HCT116 (cell line): ENCODE data around the gene ZEB1. TPM values are rescaled to one million over a fixed set of nuclear protein-coding genes. Genes with fewer than 3 reads are reported as not detected.

ENCODE experiments used
- ATAC-seq: fragments of 200-7000 bp; cut with Tn5 transposase; 2 replicates; pipeline ENCODE4 v1.9.1; 2020; ENCODE audit warnings: mild to moderate bottlenecking, moderate library complexity
- BruUV-seq: library from RNA; stranded (reverse); fragments of 400-500 nt; replicated peaks from 2 replicates; lab custom pipeline; 2021; lab: Mats Ljungman, UMichigan
- CTCF ChIA-PET: fragments of 300-600 bp; sonication (Branson Sonifier 250); formaldehyde crosslinking; loops from one replicate; lab custom pipeline; 2021; ENCODE audit warnings: antibody characterized with exemption; lab: Charles Lee
- POLR2A ChIA-PET: fragments of 300-600, 350-600 bp; sonication (Branson Sonifier 250); formaldehyde crosslinking; loops from one replicate; lab custom pipeline; 2021; ENCODE audit warnings: antibody characterized with exemption; lab: Charles Lee
- RAD21 ChIA-PET, 2 experiments: fragments of 300-600 bp; sonication (Branson Sonifier 250); formaldehyde crosslinking; loops; one replicate each; lab custom pipeline; 2023; ENCODE audit warnings: low total read pairs in 2 of 2; ENCODE audit not compliant: uncharacterized antibody in 2 of 2, unreplicated experiment in 2 of 2, low non-redundant PET in 1 of 2; lab: Charles Lee
- DNase-seq: peaks from one replicate; pipeline ENCODE4 v3.0.0-alpha.2; 2010; ENCODE audit warnings: low read depth, low spot score
- H2AFZ ChIP-seq: fragments of 200-600 bp; shearing (Covaris generic), sonication (generic); 2 replicates; pipeline ENCODE4 v1.6.1; 2017; ENCODE audit warnings: low read depth, mixed run types, mixed read lengths, antibody characterized with exemption, low read length; ENCODE audit not compliant: poor library complexity, severe bottlenecking
- H3K27ac ChIP-seq: 2 replicates; pipeline ENCODE4 v1.5.1; 2012; ENCODE audit warnings: low read depth, low read length
- H3K27me3 ChIP-seq: fragments of 200-600 bp; sonication (generic); 2 replicates; pipeline ENCODE4 v1.6.1; 2016; ENCODE audit warnings: mixed run types, low read length, mixed read lengths; ENCODE audit not compliant: insufficient read depth
- H3K36me3 ChIP-seq, 2 experiments: fragments of 200-500 bp in 1 of 2; fragments of 200-600 bp in 1 of 2; sonication (Bioruptor generic) in 1 of 2; sonication (generic) in 1 of 2; 2 replicates each; pipeline versions ENCODE4 v1.5.1 to v1.6.1; 2014 to 2016; ENCODE audit warnings: low read length in 2 of 2, inconsistent platforms in 1 of 2, mixed read lengths in 1 of 2, mixed run types in 1 of 2; ENCODE audit not compliant: insufficient read depth in 2 of 2, control insufficient read depth in 1 of 2
- H3K4me1 ChIP-seq, 2 experiments: fragments of 200-600 bp in 1 of 2; sonication (generic) in 1 of 2; 2 replicates each; pipeline versions ENCODE4 v1.5.1 to v1.6.1; 2012 to 2017; ENCODE audit warnings: low read length in 2 of 2, inconsistent platforms in 1 of 2, mild to moderate bottlenecking in 1 of 2, mixed read lengths in 1 of 2, mixed run types in 1 of 2, moderate library complexity in 1 of 2; ENCODE audit not compliant: insufficient read depth in 2 of 2, control insufficient read depth in 1 of 2
- H3K4me2 ChIP-seq: fragments of 200-600 bp; sonication (generic); 2 replicates; pipeline ENCODE4 v1.6.1; 2017; ENCODE audit warnings: mixed run types, low read length, mixed read lengths
- H3K4me3 ChIP-seq, 2 experiments: fragments of 200-600 bp in 1 of 2; sonication (generic) in 1 of 2; replicated peaks in 1 of 2; 2 replicates each; pipeline ENCODE4 v1.5.1; 2011 to 2016; ENCODE audit warnings: low read length in 2 of 2, control low read depth in 1 of 2, low read depth in 1 of 2, mild to moderate bottlenecking in 1 of 2, mixed read lengths in 1 of 2, mixed run types in 1 of 2
- H3K79me2 ChIP-seq: fragments of 200-600 bp; sonication (generic); 2 replicates; pipeline ENCODE4 v1.6.1; 2017; ENCODE audit warnings: mild to moderate bottlenecking, mixed run types, low read length, moderate library complexity, mixed read lengths; ENCODE audit not compliant: insufficient read depth
- H3K9ac ChIP-seq: fragments of 200-600 bp; sonication (generic); 2 replicates; pipeline ENCODE4 v1.6.1; 2016; ENCODE audit warnings: low read length, mixed read lengths
- H3K9me2 ChIP-seq: fragments of 200-600 bp; sonication (generic), shearing (Covaris generic); 2 replicates; pipeline ENCODE4 v1.6.1; 2017; ENCODE audit warnings: mixed run types, mild to moderate bottlenecking, moderate library complexity; ENCODE audit not compliant: insufficient read depth
- H3K9me3 ChIP-seq, 2 experiments: fragments of 200-500 bp in 1 of 2; fragments of 200-600 bp in 1 of 2; sonication (Bioruptor generic) in 1 of 2; sonication (generic) in 1 of 2; 2 replicates each; pipeline ENCODE4 v1.6.1; 2014 to 2017; ENCODE audit warnings: low read length in 2 of 2, mixed read lengths in 2 of 2, inconsistent platforms in 1 of 2, low read depth in 1 of 2, mild to moderate bottlenecking in 1 of 2, mixed run types in 1 of 2, moderate library complexity in 1 of 2; ENCODE audit not compliant: control insufficient read depth in 1 of 2, insufficient read depth in 1 of 2
- H4K20me1 ChIP-seq: fragments of 200-600 bp; sonication (generic), shearing (Covaris generic); 2 replicates; pipeline ENCODE4 v1.6.1; 2017; ENCODE audit warnings: mixed run types, mild to moderate bottlenecking, moderate library complexity; ENCODE audit not compliant: insufficient read depth
- CBX3 ChIP-seq: IDR thresholded peaks from 2 replicates; pipeline ENCODE4 v1.6.1; 2012; ENCODE audit warnings: low read depth
- ELF1 ChIP-seq: IDR thresholded peaks from 2 replicates; pipeline ENCODE4 v1.6.1; 2012; ENCODE audit warnings: low read depth, borderline replicate concordance
- EZH2 ChIP-seq: fragments of 200-600 bp; sonication (generic); IDR thresholded peaks from 2 replicates; pipeline ENCODE4 v1.6.1; 2017; ENCODE audit warnings: antibody characterized with exemption, mixed run types
- EZH2phosphoT487 ChIP-seq: fragments of 200-600 bp; IDR thresholded peaks from 2 replicates; pipeline ENCODE4 v1.6.1; 2018; ENCODE audit warnings: antibody characterized with exemption, borderline replicate concordance
- FOSL1 ChIP-seq: IDR thresholded peaks from 2 replicates; pipeline ENCODE4 v1.6.1; 2012; ENCODE audit warnings: low read depth
- POLR2A ChIP-seq: IDR thresholded peaks from 2 replicates; pipeline ENCODE4 v1.7.0; 2011; ENCODE audit warnings: borderline replicate concordance; ENCODE audit not compliant: insufficient read depth, insufficient read length; ENCODE audit errors: extremely low read depth
- RAD21 ChIP-seq: IDR thresholded peaks from 2 replicates; pipeline ENCODE4 v1.6.1; 2012; ENCODE audit warnings: low read depth, mild to moderate bottlenecking
- SIN3A ChIP-seq: IDR thresholded peaks from 2 replicates; pipeline ENCODE4 v1.6.1; 2012; ENCODE audit warnings: low read depth
- SP1 ChIP-seq: IDR thresholded peaks from 2 replicates; pipeline ENCODE4 v1.6.1; 2012; ENCODE audit warnings: low read depth
- SRF ChIP-seq: IDR thresholded peaks from 2 replicates; pipeline ENCODE4 v1.6.1; 2012; ENCODE audit warnings: low read depth
- TCF7L2 ChIP-seq: IDR thresholded peaks from 2 replicates; pipeline ENCODE4 v1.7.0; 2011; ENCODE audit warnings: borderline replicate concordance, inconsistent platforms; ENCODE audit not compliant: insufficient read depth, insufficient read length; ENCODE audit errors: extremely low read depth
- YY1 ChIP-seq: IDR thresholded peaks from 2 replicates; pipeline ENCODE4 v1.6.1; 2011; ENCODE audit warnings: low read length, low read depth, moderate library complexity, mild to moderate bottlenecking; ENCODE audit not compliant: insufficient replicate concordance; ENCODE audit errors: extremely low read depth
- ZFX ChIP-seq: fragments of 450-650 bp; IDR thresholded peaks from 2 replicates; pipeline ENCODE4 v1.6.1; 2017
- intact Hi-C: fragments of 100-400 bp; cut with micrococcal nuclease; formaldehyde crosslinking; loops from 2 replicates; pipeline ENCODE4 v1.10.0; 2022
- total RNA-seq: library from RNA; stranded (reverse); gene quantifications from one replicate; pipeline ENCODE4 v1.2.1, GENCODE V29; 2021; ENCODE audit not compliant: unreplicated experiment
- TF ChIP-seq, protein P1 (sequence below): IDR thresholded peaks from 2 replicates; pipeline ENCODE4 v1.6.1; 2012
- TF ChIP-seq, protein P2 (sequence below): IDR thresholded peaks from 2 replicates; pipeline ENCODE4 v1.6.1; 2011; ENCODE audit warnings: mild to moderate bottlenecking, low read length, moderate library complexity; ENCODE audit not compliant: insufficient replicate concordance; ENCODE audit errors: extremely low read depth
- TF ChIP-seq, protein P3 (sequence below): IDR thresholded peaks from 2 replicates; pipeline ENCODE4 v1.6.1; 2012; ENCODE audit warnings: low read depth

ZEB1 gene
- total RNA-seq, 1 experiment from 2014 or later: 3.4 TPM

DNA sequence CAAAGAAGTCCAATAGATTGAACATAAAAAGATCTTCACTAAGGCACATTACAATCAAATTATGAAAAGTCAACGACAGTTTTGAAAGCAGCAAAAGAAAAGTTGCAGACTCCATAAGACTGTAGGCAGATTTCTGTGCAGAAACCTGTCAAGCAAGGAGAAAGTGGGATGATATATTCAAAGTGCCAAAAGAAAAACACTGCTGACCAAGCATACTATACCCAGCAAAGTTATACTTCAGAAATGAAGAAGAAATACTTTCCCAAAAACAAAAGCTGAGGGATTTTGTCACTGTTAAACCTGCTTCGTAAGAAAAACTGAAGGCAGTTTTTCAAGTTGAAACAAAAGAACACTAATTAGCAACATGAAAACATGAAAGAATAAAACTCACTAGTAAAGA, 145.5 kb downstream of the ZEB1 start:
- no peaks in the 10 kb centered on the region for H3K36me3 ChIP-seq
- H3K4me2 ChIP-seq: no peak overlapping the region
- no peaks in the 10 kb centered on the region for H4K20me1 ChIP-seq
- no peaks in the 10 kb centered on the region for H3K27me3 ChIP-seq
- H3K9ac ChIP-seq: no peak overlapping the region
- no peaks in the 10 kb centered on the region for H3K9me2 ChIP-seq
- TF ChIP-seq FOSL1 (no peak), YY1 (no peak), SIN3A (no peak), POLR2A (no peak), ELF1 (no peak)
- TF ChIP-seq, protein P1, sequence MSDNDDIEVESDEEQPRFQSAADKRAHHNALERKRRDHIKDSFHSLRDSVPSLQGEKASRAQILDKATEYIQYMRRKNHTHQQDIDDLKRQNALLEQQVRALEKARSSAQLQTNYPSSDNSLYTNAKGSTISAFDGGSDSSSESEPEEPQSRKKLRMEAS: no peak
- TF ChIP-seq, protein P2, sequence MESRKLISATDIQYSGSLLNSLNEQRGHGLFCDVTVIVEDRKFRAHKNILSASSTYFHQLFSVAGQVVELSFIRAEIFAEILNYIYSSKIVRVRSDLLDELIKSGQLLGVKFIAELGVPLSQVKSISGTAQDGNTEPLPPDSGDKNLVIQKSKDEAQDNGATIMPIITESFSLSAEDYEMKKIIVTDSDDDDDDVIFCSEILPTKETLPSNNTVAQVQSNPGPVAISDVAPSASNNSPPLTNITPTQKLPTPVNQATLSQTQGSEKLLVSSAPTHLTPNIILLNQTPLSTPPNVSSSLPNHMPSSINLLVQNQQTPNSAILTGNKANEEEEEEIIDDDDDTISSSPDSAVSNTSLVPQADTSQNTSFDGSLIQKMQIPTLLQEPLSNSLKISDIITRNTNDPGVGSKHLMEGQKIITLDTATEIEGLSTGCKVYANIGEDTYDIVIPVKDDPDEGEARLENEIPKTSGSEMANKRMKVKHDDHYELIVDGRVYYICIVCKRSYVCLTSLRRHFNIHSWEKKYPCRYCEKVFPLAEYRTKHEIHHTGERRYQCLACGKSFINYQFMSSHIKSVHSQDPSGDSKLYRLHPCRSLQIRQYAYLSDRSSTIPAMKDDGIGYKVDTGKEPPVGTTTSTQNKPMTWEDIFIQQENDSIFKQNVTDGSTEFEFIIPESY: no peak
- no peaks in the 10 kb centered on the region for H3K79me2 ChIP-seq
- no peak for DNase-seq
- H3K4me1 ChIP-seq: no peaks in the 10 kb centered on the region
- H3K9me3 ChIP-seq: peaks cover 0 to 6% of the 10 kb centered on the region in 2 experiments; a peak in 2 of 4 replicates
- H3K4me3 ChIP-seq: no peak overlapping the region
- H2AFZ ChIP-seq: no peak overlapping the region
- ATAC-seq: no peak
- CTCF ChIA-PET: no interaction called here
- intact Hi-C loops: loop anchor here (10.0 kb wide), 1 partner anchor 740 kb away; no protein-coding TSS in a partner anchor
- no peak overlapping the region for H3K27ac ChIP-seq
- POLR2A ChIA-PET: no interaction called here
- no TSS peak for BruUV-seq
- RAD21 ChIA-PET: no interaction called here

DNA sequence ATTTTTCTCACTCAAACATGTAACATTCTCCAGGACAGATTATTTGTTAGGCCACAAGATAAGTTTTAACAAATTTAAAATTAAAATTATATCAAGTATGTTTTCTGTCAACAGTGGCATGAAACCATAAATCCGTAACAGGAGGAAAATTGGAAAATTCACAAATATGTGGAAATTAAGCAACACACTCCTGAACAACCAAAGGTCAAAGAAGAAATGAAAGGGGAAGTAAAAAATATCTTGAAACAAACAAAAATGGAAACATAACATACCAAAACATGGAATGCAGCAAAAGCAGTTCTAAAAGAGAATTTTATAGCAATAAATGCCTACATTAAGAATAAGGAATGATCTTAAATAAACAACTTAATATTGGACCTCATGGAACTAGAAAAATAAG, 147.3 kb downstream of the ZEB1 start:
- no peak overlapping the region for H3K9ac ChIP-seq
- intact Hi-C loops: loop anchor here (5.0 to 10.0 kb wide), 2 partner anchors 714 to 742 kb away; no protein-coding TSS in a partner anchor
- peaks cover 0 to 6% of the 10 kb centered on the region in 2 experiments; a peak in 2 of 4 replicates for H3K9me3 ChIP-seq
- no peak overlapping the region for H3K4me2 ChIP-seq
- no peak overlapping the region for H3K27ac ChIP-seq
- POLR2A ChIA-PET: no interaction called here
- H3K4me3 ChIP-seq: no peak overlapping the region
- no peaks in the 10 kb centered on the region for H3K79me2 ChIP-seq
- CTCF ChIA-PET: no interaction called here
- DNase-seq (no peak), ATAC-seq (no peak)
- no TSS peak for BruUV-seq
- no peaks in the 10 kb centered on the region for H4K20me1 ChIP-seq
- no peaks in the 10 kb centered on the region for H3K4me1 ChIP-seq
- no peaks in the 10 kb centered on the region for H3K9me2 ChIP-seq
- RAD21 ChIA-PET: no interaction called here
- no peak overlapping the region for H2AFZ ChIP-seq
- H3K36me3 ChIP-seq: no peaks in the 10 kb centered on the region
- H3K27me3 ChIP-seq: no peaks in the 10 kb centered on the region
- TF ChIP-seq CBX3 (no peak), SIN3A (no peak), EZH2 (no peak), POLR2A (no peak), EZH2phosphoT487 (no peak), SP1 (no peak), ELF1 (no peak), SRF (no peak), RAD21 (no peak), TCF7L2 (no peak), ZFX (no peak)
- TF ChIP-seq, protein P3, sequence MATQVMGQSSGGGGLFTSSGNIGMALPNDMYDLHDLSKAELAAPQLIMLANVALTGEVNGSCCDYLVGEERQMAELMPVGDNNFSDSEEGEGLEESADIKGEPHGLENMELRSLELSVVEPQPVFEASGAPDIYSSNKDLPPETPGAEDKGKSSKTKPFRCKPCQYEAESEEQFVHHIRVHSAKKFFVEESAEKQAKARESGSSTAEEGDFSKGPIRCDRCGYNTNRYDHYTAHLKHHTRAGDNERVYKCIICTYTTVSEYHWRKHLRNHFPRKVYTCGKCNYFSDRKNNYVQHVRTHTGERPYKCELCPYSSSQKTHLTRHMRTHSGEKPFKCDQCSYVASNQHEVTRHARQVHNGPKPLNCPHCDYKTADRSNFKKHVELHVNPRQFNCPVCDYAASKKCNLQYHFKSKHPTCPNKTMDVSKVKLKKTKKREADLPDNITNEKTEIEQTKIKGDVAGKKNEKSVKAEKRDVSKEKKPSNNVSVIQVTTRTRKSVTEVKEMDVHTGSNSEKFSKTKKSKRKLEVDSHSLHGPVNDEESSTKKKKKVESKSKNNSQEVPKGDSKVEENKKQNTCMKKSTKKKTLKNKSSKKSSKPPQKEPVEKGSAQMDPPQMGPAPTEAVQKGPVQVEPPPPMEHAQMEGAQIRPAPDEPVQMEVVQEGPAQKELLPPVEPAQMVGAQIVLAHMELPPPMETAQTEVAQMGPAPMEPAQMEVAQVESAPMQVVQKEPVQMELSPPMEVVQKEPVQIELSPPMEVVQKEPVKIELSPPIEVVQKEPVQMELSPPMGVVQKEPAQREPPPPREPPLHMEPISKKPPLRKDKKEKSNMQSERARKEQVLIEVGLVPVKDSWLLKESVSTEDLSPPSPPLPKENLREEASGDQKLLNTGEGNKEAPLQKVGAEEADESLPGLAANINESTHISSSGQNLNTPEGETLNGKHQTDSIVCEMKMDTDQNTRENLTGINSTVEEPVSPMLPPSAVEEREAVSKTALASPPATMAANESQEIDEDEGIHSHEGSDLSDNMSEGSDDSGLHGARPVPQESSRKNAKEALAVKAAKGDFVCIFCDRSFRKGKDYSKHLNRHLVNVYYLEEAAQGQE: no peak
- TF ChIP-seq, protein P1: no peak
